Aorta (tissue), 5 donors: ENCODE results near the gene HRCT1. TPM values are rescaled to one million over a fixed set of nuclear protein-coding genes. Genes with fewer than 3 reads are reported as not detected.
"Not testable (repeated sequence)": the region's sequence is repeated elsewhere in the genome, so short reads cannot be mapped to it uniquely, and the experiment has no call there.

Source experiments
- ATAC-seq: fragments of 200-7000 bp; cut with Tn5 transposase; one replicate; pipeline ENCODE4 v1.9.1; 2022; ENCODE audit warnings: moderate library complexity; ENCODE audit not compliant: low FRiP score
- DNase-seq, 2 donors: peaks; one replicate each; pipeline ENCODE4 v3.0.0-alpha.2; 2020
- H3K27ac ChIP-seq, 2 donors: one replicate each; pipeline ENCODE4 v1.5.1; 2013; ENCODE audit warnings: low read length in 2 of 2, mild to moderate bottlenecking in 2 of 2, moderate library complexity in 2 of 2, control low read depth in 1 of 2, inconsistent platforms in 1 of 2, low read depth in 1 of 2
- H3K27me3 ChIP-seq, 2 donors: one replicate each; pipeline ENCODE4 v1.6.1; 2013; ENCODE audit warnings: control low read depth in 1 of 2, low read length in 1 of 2, mild to moderate bottlenecking in 1 of 2, moderate library complexity in 1 of 2; ENCODE audit not compliant: insufficient read depth in 2 of 2, control insufficient read depth in 1 of 2
- H3K36me3 ChIP-seq, 2 donors: one replicate each; pipeline ENCODE4 v1.6.1; 2013; ENCODE audit warnings: control low read depth in 1 of 2, low read length in 1 of 2, mild to moderate bottlenecking in 1 of 2; ENCODE audit not compliant: insufficient read depth in 2 of 2, control insufficient read depth in 1 of 2
- H3K4me1 ChIP-seq, 2 donors: one replicate each; pipeline ENCODE4 v1.6.1; 2013; ENCODE audit warnings: low read length in 2 of 2, control low read depth in 1 of 2, mild to moderate bottlenecking in 1 of 2, moderate library complexity in 1 of 2; ENCODE audit not compliant: insufficient read depth in 2 of 2, control insufficient read depth in 1 of 2
- H3K4me3 ChIP-seq, 2 donors: one replicate each; pipeline ENCODE4 v1.5.1; 2013; ENCODE audit warnings: low read length in 2 of 2, control low read depth in 1 of 2, mild to moderate bottlenecking in 1 of 2
- H3K9me3 ChIP-seq: one replicate; pipeline ENCODE4 v1.6.1; 2013; ENCODE audit warnings: mild to moderate bottlenecking, low read length; ENCODE audit not compliant: control insufficient read depth
- WGBS, 2 donors: extraction: QIAGEN DNeasy Blood & Tissue Kit; methylation state at CpG; one replicate each; pipeline ENCODE4 v1.1.7; 2013; 5-methylcytosine and 5-hydroxymethylcytosine counted together
- intact Hi-C, 2 donors: fragments of 100-400 bp; cut with DNase I; formaldehyde crosslinking; loops; one replicate each; pipeline versions ENCODE4 v1.14.2 to v1.15.0; 2022
- polyA plus RNA-seq, 2 donors: library from polyadenylated mRNA; stranded (reverse); fragments of 200-250 nt; gene quantifications; one replicate each; pipeline ENCODE4 v1.2.3, GENCODE V29; 2013
- total RNA-seq, 2 donors: library from RNA; stranded (reverse); fragmentation: NEBNext Ultra II Directional; extraction: Animal tissue kit (Norgen Biotek cat#: 25700); gene quantifications; one replicate each; pipeline ENCODE4 v1.2.1, GENCODE V29; 2021
- donor health status: healthy with polysubstance abuse.
- donor health status: Bipolar disorder and iron deficiency.
- donor health status: DM: no; HTN: no; CAD: no.
- donor health status: DM: no; HTN: no; CAD: no.
- donor health status: DM: yes; HTN: yes; CAD: no.

Gene HRCT1
- total and polyA plus RNA-seq, 4 donors: 14.2 to 25.7 (median 20.2) TPM

- peak; percentile 87 to 95 for DNase-seq
- 1% methylated on average over 4 of the region's 4 CpGs for WGBS, 2 donors
- Histone ChIP-seq H3K4me1 (no peaks in the 10 kb centered on the region), H3K9me3 (no peaks in the 10 kb centered on the region), H3K36me3 (no peaks in the 10 kb centered on the region), H3K27me3 (no peaks in the 10 kb centered on the region), H3K27ac (no peak overlapping the region), H3K4me3 (no peak overlapping the region)
- intact Hi-C loops: loop anchor here (1.0 to 10.0 kb wide), 3 partner anchors 55 to 228 kb away; partner anchors contain the start of genes CCDC107 (in 1 of the 2), FAM221B (in 1 of the 2), RMRP (in 1 of the 2) and SIT1 (in 1 of the 2)
- peak; percentile 88 for ATAC-seq
Measured at GRCh38 chr9:35882263-35882848, 23.6 kb upstream of the HRCT1 start.

GRCh38 chr9:35882996-35883395 is 23.0 kb upstream of the HRCT1 start:
- DNase-seq (no peak), ATAC-seq (no peak)
- intact Hi-C loops: loop anchor here (1.0 to 10.0 kb wide), 3 partner anchors 56 to 228 kb away; partner anchors contain the start of genes CCDC107 (in 1 of the 2), FAM221B (in 1 of the 2), RMRP (in 1 of the 2) and SIT1 (in 1 of the 2)
- Histone ChIP-seq H3K4me1 (no peaks in the 10 kb centered on the region), H3K36me3 (no peaks in the 10 kb centered on the region), H3K27me3 (no peaks in the 10 kb centered on the region), H3K4me3 (no peak overlapping the region), H3K27ac (no peak overlapping the region), H3K9me3 (no peaks in the 10 kb centered on the region)
- WGBS, 2 donors: 71 to 73% methylated on average over 3 of the region's 3 CpGs

GRCh38 chr9:35884908-35885307 is 21.1 kb upstream of the HRCT1 start:
- not testable (repeated sequence) for H3K9me3 ChIP-seq, ATAC-seq, H3K4me1 ChIP-seq, H3K27me3 ChIP-seq, DNase-seq, H3K27ac ChIP-seq, H3K36me3 ChIP-seq, H3K4me3 ChIP-seq
- 84 to 91% methylated on average over 3 of the region's 3 CpGs for WGBS, 2 donors
- intact Hi-C loops: loop anchor here in 1 of 2 donors (5.0 to 10.0 kb wide), 2 partner anchors 58 to 230 kb away; partner anchors contain the start of genes CCDC107, FAM221B, RMRP and SIT1

- ATAC-seq: no peak
- no peaks in the 10 kb centered on the region for H3K27me3 ChIP-seq
- H3K4me1 ChIP-seq: no peaks in the 10 kb centered on the region
- no peaks in the 10 kb centered on the region for H3K36me3 ChIP-seq
- no peak overlapping the region for H3K4me3 ChIP-seq
- 78 to 80% methylated on average over 3 of the region's 3 CpGs for WGBS, 2 donors
- no peak for DNase-seq
- H3K9me3 ChIP-seq: no peaks in the 10 kb centered on the region
- H3K27ac ChIP-seq: no peak overlapping the region
- intact Hi-C loops: loop anchor here in 1 of 2 donors (2.0 kb wide), 1 partner anchor 21 kb away; the partner anchor contains the start of gene OR13J1
Measured at GRCh38 chr9:35891646-35892045, 14.4 kb upstream of the HRCT1 start.

- Histone ChIP-seq H3K9me3 (no peaks in the 10 kb centered on the region), H3K27me3 (no peaks in the 10 kb centered on the region), H3K4me1 (no peaks in the 10 kb centered on the region), H3K27ac (no peak overlapping the region), H3K36me3 (no peaks in the 10 kb centered on the region), H3K4me3 (no peak overlapping the region)
- WGBS, 2 donors: 64 to 70% methylated on average over 1 of the region's 1 CpG
- intact Hi-C loops: loop anchor here in 1 of 2 donors (2.0 kb wide), 1 partner anchor 21 kb away; the partner anchor contains the start of gene OR13J1
- no peak for ATAC-seq
- DNase-seq: no peak
Measured at GRCh38 chr9:35892051-35892450, 14.0 kb upstream of the HRCT1 start.

- Histone ChIP-seq H3K9me3 (no peaks in the 10 kb centered on the region), H3K27me3 (no peaks in the 10 kb centered on the region), H3K27ac (no peak overlapping the region), H3K4me3 (no peak overlapping the region), H3K4me1 (no peaks in the 10 kb centered on the region), H3K36me3 (no peaks in the 10 kb centered on the region)
- ATAC-seq: no peak
- intact Hi-C loops: no loop called here
- no peak for DNase-seq
- 96 to 99% methylated on average over 2 of the region's 2 CpGs for WGBS, 2 donors
Measured at GRCh38 chr9:35896570-35896969, 9.4 kb upstream of the HRCT1 start.

GRCh38 chr9:35897376-35898099 is 8.5 kb upstream of the HRCT1 start:
- H3K36me3 ChIP-seq, H3K4me3 ChIP-seq, H3K9me3 ChIP-seq, H3K4me1 ChIP-seq, intact Hi-C loops, DNase-seq, H3K27ac ChIP-seq, ATAC-seq, H3K27me3 ChIP-seq: not testable (repeated sequence)
- WGBS, 2 donors: 87 to 96% methylated on average over 7 of the region's 7 CpGs

- ATAC-seq: no peak
- no peaks in the 10 kb centered on the region for H3K36me3 ChIP-seq
Measured at GRCh38 chr9:35898337-35898736, 7.7 kb upstream of the HRCT1 start.

More at GRCh38 chr9:35898337-35898736, 7.7 kb upstream of the HRCT1 start:
- Histone ChIP-seq H3K27ac (no peak overlapping the region), H3K4me3 (no peak overlapping the region), H3K27me3 (no peaks in the 10 kb centered on the region), H3K4me1 (no peaks in the 10 kb centered on the region), H3K9me3 (no peaks in the 10 kb centered on the region)
- intact Hi-C loops: no loop called here
- DNase-seq: no peak
